CD14-positive monocyte (primary cell): ENCODE results near the gene TLK1. TPM values are rescaled to one million over a fixed set of nuclear protein-coding genes. Genes with fewer than 3 reads are reported as not detected.

Experiments
- DNase-seq, 3 donors: peaks; one replicate each; pipeline ENCODE4 v3.0.0-alpha.2; 2011 to 2022
- H2AFZ ChIP-seq: 2 replicates; pipeline ENCODE4 v1.6.0; 2012; ENCODE audit warnings: mild to moderate bottlenecking, low read depth, low read length, inconsistent platforms; ENCODE audit not compliant: insufficient read depth, poor library complexity, severe bottlenecking
- H3K27ac ChIP-seq, 2 donors: 1 replicate in 1 of 2; 2 replicates in 1 of 2; pipeline ENCODE4 v1.5.1; 2012 to 2013; ENCODE audit warnings: low read length in 2 of 2, control low read depth in 1 of 2, inconsistent platforms in 1 of 2, low read depth in 1 of 2, mild to moderate bottlenecking in 1 of 2
- H3K27me3 ChIP-seq, 2 donors: one replicate each; pipeline versions ENCODE4 v1.6.0 to v1.6.1; 2011 to 2013; ENCODE audit warnings: low read length in 2 of 2; ENCODE audit not compliant: control insufficient read depth in 2 of 2, insufficient read depth in 2 of 2
- H3K36me3 ChIP-seq, 2 donors: replicated peaks in 1 of 2; 1 replicate in 1 of 2; 2 replicates in 1 of 2; pipeline versions ENCODE4 v1.5.1 to v1.6.1; 2012 to 2013; ENCODE audit warnings: low read length in 2 of 2, control low read depth in 1 of 2, inconsistent platforms in 1 of 2, mild to moderate bottlenecking in 1 of 2; ENCODE audit not compliant: insufficient read depth in 2 of 2, control insufficient read depth in 1 of 2
- H3K4me1 ChIP-seq, 2 donors: 1 replicate in 1 of 2; 2 replicates in 1 of 2; pipeline versions ENCODE4 v1.5.1 to v1.6.1; 2012 to 2013; ENCODE audit warnings: low read length in 2 of 2, control low read depth in 1 of 2, inconsistent platforms in 1 of 2, mild to moderate bottlenecking in 1 of 2, moderate library complexity in 1 of 2; ENCODE audit not compliant: insufficient read depth in 2 of 2, control insufficient read depth in 1 of 2
- H3K4me2 ChIP-seq: replicated peaks from 2 replicates; pipeline ENCODE3; 2012; ENCODE audit warnings: low read length, moderate library complexity, mild to moderate bottlenecking; ENCODE audit not compliant: poor library complexity, severe bottlenecking; ENCODE audit errors: extremely low read depth
- H3K4me3 ChIP-seq, 3 experiments: fragments of 200-600 bp in 1 of 3; sonication (generic) in 1 of 3; replicated peaks in 1 of 3; 1 replicate in 2 of 3; 2 replicates in 1 of 3; pipeline ENCODE4 v1.5.1; 2011 to 2013; ENCODE audit warnings: low read length in 3 of 3, mild to moderate bottlenecking in 3 of 3, control low read depth in 2 of 3, low read depth in 2 of 3, inconsistent platforms in 1 of 3, moderate library complexity in 1 of 3
- H3K79me2 ChIP-seq: 2 replicates; pipeline ENCODE4 v1.6.0; 2012; ENCODE audit warnings: mild to moderate bottlenecking, control low read depth, inconsistent platforms, low read length, moderate library complexity; ENCODE audit not compliant: insufficient read depth
- H3K9ac ChIP-seq: 2 replicates; pipeline ENCODE4 v1.6.0; 2017; ENCODE audit warnings: low read length, mild to moderate bottlenecking; ENCODE audit not compliant: insufficient read depth, poor library complexity, severe bottlenecking
- H3K9me3 ChIP-seq, 2 donors: replicated peaks in 1 of 2; 1 replicate in 1 of 2; 2 replicates in 1 of 2; pipeline versions ENCODE4 v1.5.1 to v1.6.1; 2012 to 2013; ENCODE audit warnings: low read length in 2 of 2, control low read depth in 1 of 2; ENCODE audit not compliant: control insufficient read depth in 1 of 2, insufficient read depth in 1 of 2
- H4K20me1 ChIP-seq: 2 replicates; pipeline ENCODE4 v1.6.0; 2012; ENCODE audit warnings: mild to moderate bottlenecking, low read length, control low read depth, moderate library complexity; ENCODE audit not compliant: insufficient read depth
- H3K27ac Mint-ChIP-seq, 7 donors: one replicate each; pipeline ENCODE4 v1.8.0; 2020; ENCODE audit warnings: mild to moderate bottlenecking in 7 of 7, mixed read lengths in 7 of 7, moderate library complexity in 6 of 7, inconsistent platforms in 2 of 7
- H3K27me3 Mint-ChIP-seq, 3 donors: one replicate each; pipeline ENCODE4 v1.8.0; 2021 to 2022; ENCODE audit warnings: low read depth in 3 of 3, mild to moderate bottlenecking in 3 of 3, mixed read lengths in 3 of 3, moderate library complexity in 3 of 3, inconsistent platforms in 1 of 3
- H3K36me3 Mint-ChIP-seq, 2 donors: one replicate each; pipeline ENCODE4 v1.8.0; 2020; ENCODE audit warnings: mixed read lengths in 2 of 2, inconsistent platforms in 1 of 2, mild to moderate bottlenecking in 1 of 2
- H3K4me1 Mint-ChIP-seq: one replicate; pipeline ENCODE4 v1.8.0; 2020; ENCODE audit warnings: mild to moderate bottlenecking, mixed read lengths
- H3K4me3 Mint-ChIP-seq, 2 donors: one replicate each; pipeline ENCODE4 v1.8.0; 2020; ENCODE audit warnings: mild to moderate bottlenecking in 2 of 2, mixed read lengths in 2 of 2, moderate library complexity in 1 of 2
- H3K9me3 Mint-ChIP-seq, 7 donors: one replicate each; pipeline ENCODE4 v1.8.0; 2020 to 2022; ENCODE audit warnings: mixed read lengths in 7 of 7, mild to moderate bottlenecking in 6 of 7, moderate library complexity in 6 of 7, inconsistent platforms in 2 of 7
- WGBS: methylation state at CpG from one replicate; pipeline ENCODE4 v1.1.5; 2013; ENCODE audit warnings: missing lambda C conversion rate; ENCODE audit not compliant: insufficient coverage; 5-methylcytosine and 5-hydroxymethylcytosine counted together
- intact Hi-C, 2 donors: fragments of 100-400 bp; cut with micrococcal nuclease; formaldehyde crosslinking; loops; one replicate each; pipeline versions ENCODE4 v1.15.0 to v1.15.1; 2023
- polyA plus RNA-seq, 3 donors: library from polyadenylated mRNA; depleted of rRNA in 1 of 3; unstranded in 2 of 3; stranded (reverse) in 1 of 3; fragments of 300-500 nt in 2 of 3; fragments of >200 nt in 1 of 3; fragmentation: Illumina TruSeq in 2 of 3; gene quantifications; 1 replicate in 2 of 3; 2 replicates in 1 of 3; pipeline ENCODE4 v1.2.3, GENCODE V29; 2012 to 2021
- TF ChIP-seq, protein P1 (sequence below): fragments of 200-600 bp; IDR thresholded peaks from one replicate; pipeline ENCODE4 v1.8.0; 2022; ENCODE audit warnings: antibody characterized with exemption, mild to moderate bottlenecking

The TLK1 gene
- polyA plus RNA-seq, 3 donors = 6.3 to 20.0 (median 8.6) TPM

DNA sequence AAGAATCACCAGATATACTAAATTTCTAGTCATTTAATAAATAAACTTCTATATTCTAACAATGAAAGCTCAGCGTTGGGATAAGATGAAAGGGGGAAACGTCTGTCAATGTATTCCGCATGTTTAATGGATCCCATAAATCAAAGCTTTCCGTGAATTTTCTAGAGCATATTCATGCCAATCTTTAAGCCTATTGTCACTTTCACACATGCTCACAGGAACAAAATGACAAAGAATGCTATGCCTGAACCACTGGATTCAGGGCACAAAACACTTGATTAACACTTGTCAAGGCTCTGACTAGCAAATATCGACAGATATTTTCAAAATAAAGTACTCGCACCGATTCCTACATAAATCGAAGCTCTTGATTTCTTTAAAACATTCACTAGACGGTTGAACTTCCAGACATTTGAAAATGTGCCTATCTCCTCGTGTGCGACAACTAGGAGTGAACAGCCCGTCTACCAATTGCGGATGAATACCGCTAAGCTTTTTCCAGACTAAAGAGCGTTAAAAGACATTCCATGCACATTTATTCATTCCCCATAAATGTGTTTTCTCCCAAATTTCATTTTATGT lies 1.8 kb downstream of the TLK1 start:
- Histone ChIP-seq H3K27me3 (no peaks in the 10 kb centered on the region), H3K36me3 (no peaks in the 10 kb centered on the region), H3K79me2 (peaks cover 76% of the 10 kb centered on the region), H4K20me1 (peaks cover 55% of the 10 kb centered on the region), H3K27ac (peak overlapping the region in 1 of 2 donors; percentile 73), H3K9me3 (no peaks in the 10 kb centered on the region), H2AFZ (peak overlapping the region; percentile 86), H3K9ac (peak overlapping the region; percentile 95), H3K4me3 (peak overlapping the region; percentile 63 to 94 (median 73)), H3K4me2 (peak overlapping the region; percentile 97), H3K4me1 (peaks cover 26 to 38% of the 10 kb centered on the region in 2 donors)
- intact Hi-C loops = no loop called here
- 0% methylated on average over 9 of the region's 15 CpGs for WGBS
- peaks cover 0 to 1% of the 10 kb centered on the region in 2 donors for H3K36me3 Mint-ChIP-seq
- peaks cover 0 to 3% (median 0%) of the 10 kb centered on the region in 3 donors for H3K27me3 Mint-ChIP-seq
- no peak for DNase-seq
- H3K4me1 Mint-ChIP-seq = peaks cover 65% of the 10 kb centered on the region
- peak overlapping the region; percentile 94 to 95 for H3K4me3 Mint-ChIP-seq
- no peaks in the 10 kb centered on the region for H3K9me3 Mint-ChIP-seq
- TF ChIP-seq, protein P1, sequence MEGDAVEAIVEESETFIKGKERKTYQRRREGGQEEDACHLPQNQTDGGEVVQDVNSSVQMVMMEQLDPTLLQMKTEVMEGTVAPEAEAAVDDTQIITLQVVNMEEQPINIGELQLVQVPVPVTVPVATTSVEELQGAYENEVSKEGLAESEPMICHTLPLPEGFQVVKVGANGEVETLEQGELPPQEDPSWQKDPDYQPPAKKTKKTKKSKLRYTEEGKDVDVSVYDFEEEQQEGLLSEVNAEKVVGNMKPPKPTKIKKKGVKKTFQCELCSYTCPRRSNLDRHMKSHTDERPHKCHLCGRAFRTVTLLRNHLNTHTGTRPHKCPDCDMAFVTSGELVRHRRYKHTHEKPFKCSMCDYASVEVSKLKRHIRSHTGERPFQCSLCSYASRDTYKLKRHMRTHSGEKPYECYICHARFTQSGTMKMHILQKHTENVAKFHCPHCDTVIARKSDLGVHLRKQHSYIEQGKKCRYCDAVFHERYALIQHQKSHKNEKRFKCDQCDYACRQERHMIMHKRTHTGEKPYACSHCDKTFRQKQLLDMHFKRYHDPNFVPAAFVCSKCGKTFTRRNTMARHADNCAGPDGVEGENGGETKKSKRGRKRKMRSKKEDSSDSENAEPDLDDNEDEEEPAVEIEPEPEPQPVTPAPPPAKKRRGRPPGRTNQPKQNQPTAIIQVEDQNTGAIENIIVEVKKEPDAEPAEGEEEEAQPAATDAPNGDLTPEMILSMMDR = no peak
- H3K27ac Mint-ChIP-seq = peak overlapping the region in 3 of 7 donors; percentile 2 to 85 (median 78)

GRCh38 chr2:171158036-171158789 lies 2.5 kb downstream of the TLK1 start:
- H3K9me3 Mint-ChIP-seq = no peaks in the 10 kb centered on the region
- peak overlapping the region in 1 of 3 experiments; percentile 94 for H3K4me3 ChIP-seq
- no peak for DNase-seq
- H3K79me2 ChIP-seq = peaks cover 82% of the 10 kb centered on the region
- H3K4me3 Mint-ChIP-seq = peak overlapping the region in 1 of 2 donors; percentile 13
- TF ChIP-seq, protein P1 = no peak
- peaks cover 65% of the 10 kb centered on the region for H3K4me1 Mint-ChIP-seq
- H3K27me3 Mint-ChIP-seq = peaks cover 0 to 3% (median 0%) of the 10 kb centered on the region in 3 donors
- no peaks in the 10 kb centered on the region for H3K9me3 ChIP-seq
- H3K36me3 Mint-ChIP-seq = peaks cover 0 to 1% of the 10 kb centered on the region in 2 donors
- intact Hi-C loops = no loop called here
- H3K27ac ChIP-seq = no peak overlapping the region
- H3K36me3 ChIP-seq = no peaks in the 10 kb centered on the region
- peaks cover 27 to 40% of the 10 kb centered on the region in 2 donors for H3K4me1 ChIP-seq
- no peak overlapping the region for H2AFZ ChIP-seq
- H3K9ac ChIP-seq = no peak overlapping the region
- WGBS = no CpG with 5 or more reads among the region's 9 CpGs
- H3K27me3 ChIP-seq = no peaks in the 10 kb centered on the region
- H3K4me2 ChIP-seq = peak overlapping the region; percentile 97
- H3K27ac Mint-ChIP-seq = no peak overlapping the region
- H4K20me1 ChIP-seq = peaks cover 62% of the 10 kb centered on the region
